ENCODE data around the gene CCDC88A. TPM values are rescaled to one million over a fixed set of nuclear protein-coding genes. Genes with fewer than 3 reads are reported as not detected.
"Not testable (repeated sequence)": the region's sequence is repeated elsewhere in the genome, so short reads cannot be mapped to it uniquely, and the experiment has no call there.

Gene CCDC88A
- total and polyA plus RNA-seq, 2 experiments from 2014 or later, result 30.4 to 32.4 TPM

DNA sequence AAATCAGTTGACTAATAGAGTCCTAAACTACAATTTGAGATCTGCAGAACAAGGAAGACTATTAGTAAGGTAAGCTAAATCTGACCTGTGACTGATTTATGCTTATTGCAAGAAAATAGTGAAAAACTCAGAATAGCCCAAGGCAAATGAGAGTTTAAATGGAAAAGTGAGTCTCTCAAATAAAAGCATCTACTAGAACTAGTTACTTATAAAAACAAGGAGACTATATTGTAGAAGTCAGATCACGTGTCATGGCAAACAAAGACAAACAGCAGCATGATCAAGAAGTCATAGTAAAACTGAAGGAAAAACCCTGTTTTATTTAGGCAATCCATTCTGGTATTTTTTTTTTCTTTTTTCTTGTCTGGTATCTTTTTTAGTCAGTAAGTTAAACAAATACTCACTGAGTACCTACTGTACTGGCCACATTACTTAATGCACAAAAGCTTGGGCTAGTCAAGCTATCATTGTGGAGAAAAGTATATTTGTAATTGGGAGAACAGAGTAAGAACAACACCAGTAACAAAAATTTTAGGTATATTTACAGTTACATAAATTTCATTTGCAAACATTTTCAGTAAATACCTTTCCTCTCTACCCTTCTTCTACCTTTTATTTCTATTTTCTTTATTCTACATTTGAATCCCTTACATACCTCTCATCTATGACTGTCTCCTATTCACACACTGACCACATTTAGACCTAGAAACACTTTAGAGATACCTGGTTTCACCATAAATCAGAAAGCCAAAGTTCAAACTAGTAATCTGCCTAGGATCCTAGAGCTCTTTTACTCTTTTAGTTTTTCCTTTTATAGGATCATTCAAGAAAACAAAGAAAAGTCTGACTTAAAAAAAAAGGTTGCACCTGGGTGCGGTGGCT is 23.7 kb downstream of the CCDC88A start:
- no peaks in the 10 kb centered on the region for H3F3A ChIP-seq (ENCODE audit: insufficient read depth)
- no peak for TF ChIP-seq EZH2 (IDR thresholded peaks at IDR 0.05; ENCODE audit: insufficient read depth, poor library complexity, severe bottlenecking)
- no peak for TF ChIP-seq EZH2phosphoT487 (IDR thresholded peaks at IDR 0.05; ENCODE audit: insufficient read depth, low read depth)
- H3K4me1 ChIP-seq (ENCODE audit: insufficient read depth), result peaks cover 7% of the 10 kb centered on the region; the same call in 1 of the 2 replicates
- 97 to 100% methylated on average over 2 of the region's 2 CpGs for WGBS, 2 experiments (ENCODE audit: low coverage in 1 of 2, low lambda C conversion rate in 2 of 2, missing lambda C conversion rate in 2 of 2)
- H4K20me1 ChIP-seq (ENCODE audit: insufficient read depth), result no peaks in the 10 kb centered on the region
- no peaks in the 10 kb centered on the region for H3K9me3 ChIP-seq (ENCODE audit: low read depth)
- H3K79me2 ChIP-seq (ENCODE audit: insufficient read depth), result peaks cover 47% of the 10 kb centered on the region
- no peaks in the 10 kb centered on the region for H3K27me3 ChIP-seq (replicated peaks; ENCODE audit: insufficient read depth)
- H3K36me3 ChIP-seq (ENCODE audit: low read depth), result no peaks in the 10 kb centered on the region
- in situ Hi-C loops (cut with MboI), result no loop called here
- no peaks in the 10 kb centered on the region for H3K9me2 ChIP-seq (ENCODE audit: insufficient read depth)
- no peak overlapping the region for H3K4me3 ChIP-seq
- H3K9ac ChIP-seq, result no peak overlapping the region
- no peak overlapping the region for H2AFZ ChIP-seq
- no peak overlapping the region for H3K4me2 ChIP-seq (ENCODE audit: unreplicated experiment)
- DNase-seq, result no peak
- no peak overlapping the region for H3K27ac ChIP-seq

DNA sequence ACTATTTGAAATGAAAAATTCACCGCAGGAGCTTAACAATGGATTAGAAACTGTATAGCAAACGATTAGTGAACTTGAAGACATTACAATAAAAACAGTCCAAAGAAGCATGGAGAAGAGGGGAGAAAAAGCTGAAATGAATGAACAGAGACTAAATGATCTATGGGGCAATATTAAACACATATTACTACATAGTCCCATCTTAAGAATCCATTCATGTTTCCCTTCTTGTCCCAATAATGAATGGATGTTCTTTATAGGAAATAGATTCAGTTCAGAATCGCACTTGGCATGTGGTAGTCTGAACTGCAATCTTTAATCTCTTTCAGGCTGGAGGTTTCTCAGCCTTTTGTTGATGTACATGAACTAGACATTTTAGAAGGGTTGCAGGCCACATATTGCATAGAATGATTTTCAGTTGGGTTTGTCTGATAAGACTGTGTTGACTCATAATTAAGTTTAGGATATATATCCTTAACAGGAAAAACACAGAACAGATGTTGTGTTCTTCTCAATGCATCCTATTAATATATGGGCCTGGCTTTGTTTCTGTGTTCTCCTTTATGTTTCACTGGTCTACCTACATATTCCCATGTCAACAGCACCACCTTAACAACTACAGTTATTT is 27.9 kb downstream of the CCDC88A start:
- Histone ChIP-seq H3F3A (ENCODE audit: insufficient read depth) (no peaks in the 10 kb centered on the region), H4K20me1 (ENCODE audit: insufficient read depth) (no peaks in the 10 kb centered on the region), H3K27me3 (replicated peaks; ENCODE audit: insufficient read depth) (no peaks in the 10 kb centered on the region), H3K4me1 (ENCODE audit: insufficient read depth) (no peaks in the 10 kb centered on the region), H3K9me2 (ENCODE audit: insufficient read depth) (no peaks in the 10 kb centered on the region), H2AFZ (no peak overlapping the region), H3K9ac (no peak overlapping the region), H3K4me3 (no peak overlapping the region), H3K4me2 (ENCODE audit: unreplicated experiment) (no peak overlapping the region), H3K9me3 (ENCODE audit: low read depth) (no peaks in the 10 kb centered on the region), H3K79me2 (ENCODE audit: insufficient read depth) (peaks cover 40% of the 10 kb centered on the region), H3K27ac (no peak overlapping the region), H3K36me3 (ENCODE audit: low read depth) (no peaks in the 10 kb centered on the region)
- 98 to 99% methylated on average over 3 of the region's 3 CpGs for WGBS, 2 experiments (ENCODE audit: low coverage in 1 of 2, low lambda C conversion rate in 2 of 2, missing lambda C conversion rate in 2 of 2)
- TF ChIP-seq EZH2 (IDR thresholded peaks at IDR 0.05; ENCODE audit: insufficient read depth, poor library complexity, severe bottlenecking) (no peak), EZH2phosphoT487 (IDR thresholded peaks at IDR 0.05; ENCODE audit: insufficient read depth, low read depth) (no peak)
- DNase-seq, result no peak
- in situ Hi-C loops (cut with MboI), result no loop called here

DNA sequence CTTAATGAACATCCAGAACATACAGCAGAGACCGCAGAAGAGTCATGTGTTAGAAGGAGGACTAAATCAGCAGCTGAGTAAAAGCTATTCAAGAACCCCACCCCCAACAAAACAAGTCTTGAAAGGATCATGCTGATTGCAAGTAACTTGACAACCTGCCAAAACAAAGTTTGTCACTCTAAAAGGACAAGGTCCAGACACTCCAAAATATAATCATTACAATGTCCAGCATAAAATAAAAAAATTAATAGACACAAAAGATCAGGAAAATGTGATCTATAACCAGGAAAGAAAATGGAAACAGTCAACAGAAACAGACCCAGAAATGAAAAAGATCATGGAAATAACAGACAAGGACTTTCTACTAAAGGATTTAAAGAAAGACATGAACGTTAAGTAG is 28.5 kb downstream of the CCDC88A start:
- Histone ChIP-seq H3K27me3 (replicated peaks; ENCODE audit: insufficient read depth) (no peaks in the 10 kb centered on the region), H3K9me2 (ENCODE audit: insufficient read depth) (no peaks in the 10 kb centered on the region), H3K4me3 (no peak overlapping the region), H3K27ac (no peak overlapping the region), H3K9ac (no peak overlapping the region), H3F3A (ENCODE audit: insufficient read depth) (no peaks in the 10 kb centered on the region), H3K79me2 (ENCODE audit: insufficient read depth) (peaks cover 40% of the 10 kb centered on the region), H3K36me3 (ENCODE audit: low read depth) (no peaks in the 10 kb centered on the region), H2AFZ (no peak overlapping the region), H3K4me1 (ENCODE audit: insufficient read depth) (no peaks in the 10 kb centered on the region), H4K20me1 (ENCODE audit: insufficient read depth) (no peaks in the 10 kb centered on the region), H3K4me2 (ENCODE audit: unreplicated experiment) (no peak overlapping the region), H3K9me3 (ENCODE audit: low read depth) (no peaks in the 10 kb centered on the region)
- DNase-seq, result no peak
- WGBS, 2 experiments (ENCODE audit: low coverage in 1 of 2, low lambda C conversion rate in 2 of 2, missing lambda C conversion rate in 2 of 2), result 93 to 98% methylated on average over 2 of the region's 2 CpGs
- TF ChIP-seq EZH2phosphoT487 (IDR thresholded peaks at IDR 0.05; ENCODE audit: insufficient read depth, low read depth) (no peak), EZH2 (IDR thresholded peaks at IDR 0.05; ENCODE audit: insufficient read depth, poor library complexity, severe bottlenecking) (no peak)
- in situ Hi-C loops (cut with MboI), result no loop called here

DNA sequence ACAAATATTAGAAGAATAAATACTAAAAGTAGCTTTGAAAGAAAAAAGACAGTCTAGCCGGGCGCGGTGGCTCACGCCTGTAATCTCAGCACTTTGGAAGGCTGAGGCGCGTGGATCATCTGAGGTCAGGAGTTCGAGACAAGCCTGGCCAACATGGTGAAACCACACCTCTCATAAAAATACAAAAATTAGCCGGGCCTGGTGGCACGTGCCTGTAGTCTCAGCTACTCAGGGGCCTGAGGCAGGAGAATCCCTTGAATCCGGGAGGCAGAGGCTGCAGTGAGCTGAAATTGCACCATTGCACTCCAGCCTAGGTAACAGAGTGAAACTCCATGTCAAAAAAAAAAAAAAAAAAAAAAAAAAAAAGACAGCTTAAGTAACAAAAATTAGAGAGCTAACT is 34.1 kb downstream of the CCDC88A start:
- DNase-seq; H3K9me2 ChIP-seq (ENCODE audit: insufficient read depth); H3K9me3 ChIP-seq (ENCODE audit: low read depth); H3K27ac ChIP-seq; H3K4me1 ChIP-seq (ENCODE audit: insufficient read depth); H3K27me3 ChIP-seq (replicated peaks; ENCODE audit: insufficient read depth); H3F3A ChIP-seq (ENCODE audit: insufficient read depth); H4K20me1 ChIP-seq (ENCODE audit: insufficient read depth); H3K36me3 ChIP-seq (ENCODE audit: low read depth); H3K9ac ChIP-seq; H3K4me2 ChIP-seq (ENCODE audit: unreplicated experiment); H3K4me3 ChIP-seq; H2AFZ ChIP-seq; in situ Hi-C loops (cut with MboI): not testable (repeated sequence)
- 55 to 61% methylated on average over 10 of the region's 10 CpGs for WGBS, 2 experiments (ENCODE audit: low coverage in 1 of 2, low lambda C conversion rate in 2 of 2, missing lambda C conversion rate in 2 of 2)
- peaks cover 24% of the 10 kb centered on the region for H3K79me2 ChIP-seq (ENCODE audit: insufficient read depth)
